Transverse colon (tissue), 4 donors: ENCODE results near the gene ADGRL2.

Experiments
- POLR2AphosphoS5 ChIP-seq, 3 donors: sonication (generic); formaldehyde crosslinking; IDR thresholded peaks; one replicate each; pipeline ENCODE4 v1.6.1; 2016; ENCODE audit warnings: antibody characterized with exemption in 3 of 3
- TF ChIP-seq, protein P1 (sequence below), 5 experiments: fragments of 200-600 bp in 3 of 5; fragments of 450-650 bp in 2 of 5; sonication (generic) in 3 of 5; IDR thresholded peaks; 1 replicate in 2 of 5; 2 replicates in 3 of 5; pipeline ENCODE4 v1.5.1; 2016 to 2017; ENCODE audit warnings: antibody characterized with exemption in 5 of 5, inconsistent platforms in 3 of 5, mild to moderate bottlenecking in 2 of 5, moderate library complexity in 1 of 5

- TF ChIP-seq, protein P1, sequence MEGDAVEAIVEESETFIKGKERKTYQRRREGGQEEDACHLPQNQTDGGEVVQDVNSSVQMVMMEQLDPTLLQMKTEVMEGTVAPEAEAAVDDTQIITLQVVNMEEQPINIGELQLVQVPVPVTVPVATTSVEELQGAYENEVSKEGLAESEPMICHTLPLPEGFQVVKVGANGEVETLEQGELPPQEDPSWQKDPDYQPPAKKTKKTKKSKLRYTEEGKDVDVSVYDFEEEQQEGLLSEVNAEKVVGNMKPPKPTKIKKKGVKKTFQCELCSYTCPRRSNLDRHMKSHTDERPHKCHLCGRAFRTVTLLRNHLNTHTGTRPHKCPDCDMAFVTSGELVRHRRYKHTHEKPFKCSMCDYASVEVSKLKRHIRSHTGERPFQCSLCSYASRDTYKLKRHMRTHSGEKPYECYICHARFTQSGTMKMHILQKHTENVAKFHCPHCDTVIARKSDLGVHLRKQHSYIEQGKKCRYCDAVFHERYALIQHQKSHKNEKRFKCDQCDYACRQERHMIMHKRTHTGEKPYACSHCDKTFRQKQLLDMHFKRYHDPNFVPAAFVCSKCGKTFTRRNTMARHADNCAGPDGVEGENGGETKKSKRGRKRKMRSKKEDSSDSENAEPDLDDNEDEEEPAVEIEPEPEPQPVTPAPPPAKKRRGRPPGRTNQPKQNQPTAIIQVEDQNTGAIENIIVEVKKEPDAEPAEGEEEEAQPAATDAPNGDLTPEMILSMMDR (IDR thresholded peaks at IDR 0.05) = no peak
- TF ChIP-seq POLR2AphosphoS5 (IDR thresholded peaks at IDR 0.05) = no peak
These were observed 173.6 kb downstream of the ADGRL2 start for GRCh38 chr1:81974222-81974841.
